ENCODE measurements around the gene CHD5.

CHD5 gene

GRCh38 chr1:6106321-6106731 lies 73.8 kb downstream of the CHD5 start:
- no peaks in the 10 kb centered on the region for H3K36me3 ChIP-seq (ENCODE audit: control insufficient read depth in 1 of 2, insufficient read depth in 2 of 2, low read depth in 1 of 2, low read length in 2 of 2)
- H2BK12ac ChIP-seq (ENCODE audit: low read length in 2 of 2): no peak overlapping the region
- no peak overlapping the region for H3K18ac ChIP-seq (ENCODE audit: low read depth in 1 of 2, low read length in 2 of 2)
- no peak overlapping the region for H2AFZ ChIP-seq (ENCODE audit: low read depth, low read length)
- no peak overlapping the region for H3K23ac ChIP-seq (ENCODE audit: low read length in 2 of 2)
- no peaks in the 10 kb centered on the region for H3K79me1 ChIP-seq (replicated peaks; ENCODE audit: low read length, poor library complexity, severe bottlenecking)
- peaks cover 5% of the 10 kb centered on the region for H3K4me1 ChIP-seq (ENCODE audit: control insufficient read depth, insufficient read depth, low read depth, low read length)
- no peak for DNase-seq
- H3K4ac ChIP-seq (ENCODE audit: low read depth in 1 of 2, low read length in 2 of 2): no peak overlapping the region
- no peak overlapping the region for H2BK120ac ChIP-seq (ENCODE audit: low read depth, low read length)
- H3K9ac ChIP-seq (ENCODE audit: low read length): no peak overlapping the region
- H4K8ac ChIP-seq (ENCODE audit: low read length): no peak overlapping the region
- H2AK5ac ChIP-seq (ENCODE audit: low read length, severe bottlenecking): no peak overlapping the region
- no peak overlapping the region for H2BK15ac ChIP-seq (ENCODE audit: low read depth, poor library complexity, severe bottlenecking)
- H3K4me3 ChIP-seq (ENCODE audit: insufficient read depth in 1 of 2, low read depth in 1 of 2, low read length in 2 of 2): no peak overlapping the region
- H3K14ac ChIP-seq (ENCODE audit: low read length in 2 of 2): no peak overlapping the region
- H3K4me2 ChIP-seq (ENCODE audit: low read length, poor library complexity, severe bottlenecking): no peak overlapping the region
- no peak overlapping the region for H2BK5ac ChIP-seq (ENCODE audit: low read depth, low read length, poor library complexity, severe bottlenecking)
- peak overlapping the region; percentile 53 for H4K91ac ChIP-seq (ENCODE audit: low read length)
- peaks cover 0 to 69% of the 10 kb centered on the region in 2 experiments for H3K27me3 ChIP-seq (ENCODE audit: control insufficient read depth in 1 of 2, insufficient read depth in 1 of 2, low read length in 2 of 2)
- H3K27ac ChIP-seq (ENCODE audit: low read length, poor library complexity, severe bottlenecking): no peak overlapping the region
- WGBS: 90% methylated on average over 24 of the region's 28 CpGs
- no peaks in the 10 kb centered on the region for H3K9me3 ChIP-seq (ENCODE audit: control insufficient read depth, low read length)

DNA sequence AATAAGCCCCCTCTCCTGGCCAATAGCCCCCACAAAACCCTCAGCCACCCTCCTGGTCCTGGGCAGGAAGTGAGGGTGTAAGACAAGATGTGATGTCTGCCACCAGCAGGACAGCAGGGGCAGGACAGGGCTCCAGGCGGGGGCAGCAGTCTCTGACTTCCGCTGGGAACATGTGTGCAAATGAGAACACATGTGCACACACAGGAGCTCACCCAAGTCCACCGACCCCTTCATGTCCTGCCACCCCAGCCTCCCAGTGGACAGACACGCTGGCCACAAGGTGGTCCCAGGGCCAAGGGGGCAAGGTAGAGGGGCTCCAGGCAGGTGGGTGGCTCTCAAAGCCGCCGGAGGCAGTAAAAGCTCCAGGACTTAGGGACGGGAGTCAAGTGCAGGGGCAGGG lies 74.4 kb downstream of the CHD5 start:
- Histone ChIP-seq H2BK120ac (ENCODE audit: low read depth, low read length) (no peak overlapping the region), H4K8ac (ENCODE audit: low read length) (no peak overlapping the region), H3K79me1 (replicated peaks; ENCODE audit: low read length, poor library complexity, severe bottlenecking) (no peaks in the 10 kb centered on the region), H3K4me1 (ENCODE audit: control insufficient read depth, insufficient read depth, low read depth, low read length) (peaks cover 5% of the 10 kb centered on the region), H2BK5ac (ENCODE audit: low read depth, low read length, poor library complexity, severe bottlenecking) (no peak overlapping the region), H3K9me3 (ENCODE audit: control insufficient read depth, low read length) (no peaks in the 10 kb centered on the region), H3K9ac (ENCODE audit: low read length) (no peak overlapping the region), H3K4ac (ENCODE audit: low read depth in 1 of 2, low read length in 2 of 2) (no peak overlapping the region), H2AK5ac (ENCODE audit: low read length, severe bottlenecking) (no peak overlapping the region), H2BK12ac (ENCODE audit: low read length in 2 of 2) (no peak overlapping the region), H2BK15ac (ENCODE audit: low read depth, poor library complexity, severe bottlenecking) (no peak overlapping the region), H4K91ac (ENCODE audit: low read length) (peak overlapping the region; percentile 53), H3K27me3 (ENCODE audit: control insufficient read depth in 1 of 2, insufficient read depth in 1 of 2, low read length in 2 of 2) (peaks cover 0 to 73% of the 10 kb centered on the region in 2 experiments), H3K23ac (ENCODE audit: low read length in 2 of 2) (no peak overlapping the region), H3K14ac (ENCODE audit: low read length in 2 of 2) (no peak overlapping the region), H3K4me2 (ENCODE audit: low read length, poor library complexity, severe bottlenecking) (no peak overlapping the region), H3K4me3 (ENCODE audit: insufficient read depth in 1 of 2, low read depth in 1 of 2, low read length in 2 of 2) (no peak overlapping the region), H3K18ac (ENCODE audit: low read depth in 1 of 2, low read length in 2 of 2) (no peak overlapping the region), H3K36me3 (ENCODE audit: control insufficient read depth in 1 of 2, insufficient read depth in 2 of 2, low read depth in 1 of 2, low read length in 2 of 2) (no peaks in the 10 kb centered on the region), H3K27ac (ENCODE audit: low read length, poor library complexity, severe bottlenecking) (no peak overlapping the region), H2AFZ (ENCODE audit: low read depth, low read length) (no peak overlapping the region)
- WGBS: 87% methylated on average over 7 of the region's 7 CpGs
- no peak for DNase-seq

DNA sequence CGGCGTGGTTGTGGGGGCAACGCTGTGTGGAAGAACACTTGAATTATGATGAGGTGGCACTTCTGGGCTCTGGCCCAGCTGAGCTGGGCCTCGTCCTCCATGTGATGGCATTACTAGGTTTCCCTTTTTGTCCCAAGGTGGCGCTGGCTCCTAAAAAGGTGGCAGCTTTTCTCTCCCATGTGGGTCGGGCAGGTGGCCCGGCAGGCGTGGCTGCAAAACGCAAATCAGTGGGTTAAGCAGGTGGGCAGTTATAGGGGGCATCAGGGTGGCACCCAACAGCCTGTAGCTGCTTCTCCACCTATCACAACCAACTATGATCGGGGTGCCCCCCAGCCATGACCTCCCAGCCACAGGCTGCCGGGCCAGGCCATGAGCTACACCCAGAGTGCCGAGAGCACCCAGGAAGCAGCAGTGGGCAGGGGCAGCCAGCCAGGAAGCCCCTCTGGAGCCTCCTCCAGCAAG lies 74.9 kb downstream of the CHD5 start:
- peaks cover 0 to 73% of the 10 kb centered on the region in 2 experiments for H3K27me3 ChIP-seq (ENCODE audit: control insufficient read depth in 1 of 2, insufficient read depth in 1 of 2, low read length in 2 of 2)
- no peak overlapping the region for H2AFZ ChIP-seq (ENCODE audit: low read depth, low read length)
- H3K4me1 ChIP-seq (ENCODE audit: control insufficient read depth, insufficient read depth, low read depth, low read length): peaks cover 5% of the 10 kb centered on the region
- no peak overlapping the region for H2AK5ac ChIP-seq (ENCODE audit: low read length, severe bottlenecking)
- H3K36me3 ChIP-seq (ENCODE audit: control insufficient read depth in 1 of 2, insufficient read depth in 2 of 2, low read depth in 1 of 2, low read length in 2 of 2): no peaks in the 10 kb centered on the region
- H3K27ac ChIP-seq (ENCODE audit: low read length, poor library complexity, severe bottlenecking): no peak overlapping the region
- H2BK15ac ChIP-seq (ENCODE audit: low read depth, poor library complexity, severe bottlenecking): no peak overlapping the region
- H3K79me1 ChIP-seq (replicated peaks; ENCODE audit: low read length, poor library complexity, severe bottlenecking): no peaks in the 10 kb centered on the region
- H3K14ac ChIP-seq (ENCODE audit: low read length in 2 of 2): no peak overlapping the region
- no peak for DNase-seq
- no peaks in the 10 kb centered on the region for H3K9me3 ChIP-seq (ENCODE audit: control insufficient read depth, low read length)
- no peak overlapping the region for H3K9ac ChIP-seq (ENCODE audit: low read length)
- H2BK12ac ChIP-seq (ENCODE audit: low read length in 2 of 2): no peak overlapping the region
- H2BK5ac ChIP-seq (ENCODE audit: low read depth, low read length, poor library complexity, severe bottlenecking): no peak overlapping the region
- H3K18ac ChIP-seq (ENCODE audit: low read depth in 1 of 2, low read length in 2 of 2): no peak overlapping the region
- no peak overlapping the region for H3K4ac ChIP-seq (ENCODE audit: low read depth in 1 of 2, low read length in 2 of 2)
- WGBS: 75% methylated on average over 12 of the region's 12 CpGs
- no peak overlapping the region for H2BK120ac ChIP-seq (ENCODE audit: low read depth, low read length)
- no peak overlapping the region for H3K23ac ChIP-seq (ENCODE audit: low read length in 2 of 2)
- H3K4me2 ChIP-seq (ENCODE audit: low read length, poor library complexity, severe bottlenecking): no peak overlapping the region
- no peak overlapping the region for H4K91ac ChIP-seq (ENCODE audit: low read length)
- no peak overlapping the region for H4K8ac ChIP-seq (ENCODE audit: low read length)
- no peak overlapping the region for H3K4me3 ChIP-seq (ENCODE audit: insufficient read depth in 1 of 2, low read depth in 1 of 2, low read length in 2 of 2)

DNA sequence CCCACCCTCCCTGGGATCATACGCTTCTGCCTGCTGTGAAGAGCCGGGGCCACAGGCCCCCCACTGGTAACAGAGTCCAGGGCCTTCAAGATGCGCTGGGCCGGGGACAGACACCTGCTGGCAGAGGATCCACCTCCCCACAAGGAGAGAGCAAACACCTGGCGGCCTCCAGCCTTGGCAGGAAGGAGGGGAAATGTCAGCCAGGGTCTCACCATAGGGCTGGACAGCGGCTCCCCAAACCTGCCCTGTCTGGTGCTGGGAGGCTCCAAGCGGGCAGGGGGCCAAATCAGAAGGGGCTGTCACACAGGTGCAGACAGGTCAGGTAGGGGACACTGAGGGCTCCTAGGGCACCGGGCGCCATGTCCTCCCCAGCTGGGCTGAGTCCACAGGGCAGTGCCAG lies 75.5 kb downstream of the CHD5 start:
- H3K79me1 ChIP-seq (replicated peaks; ENCODE audit: low read length, poor library complexity, severe bottlenecking): no peaks in the 10 kb centered on the region
- H2AFZ ChIP-seq (ENCODE audit: low read depth, low read length): no peak overlapping the region
- peak overlapping the region; percentile 10 for H4K91ac ChIP-seq (ENCODE audit: low read length)
- H3K23ac ChIP-seq (ENCODE audit: low read length in 2 of 2): no peak overlapping the region
- H4K8ac ChIP-seq (ENCODE audit: low read length): no peak overlapping the region
- no peaks in the 10 kb centered on the region for H3K36me3 ChIP-seq (ENCODE audit: control insufficient read depth in 1 of 2, insufficient read depth in 2 of 2, low read depth in 1 of 2, low read length in 2 of 2)
- no peak overlapping the region for H3K4me3 ChIP-seq (ENCODE audit: insufficient read depth in 1 of 2, low read depth in 1 of 2, low read length in 2 of 2)
- WGBS: 91% methylated on average over 9 of the region's 9 CpGs
- no peak overlapping the region for H3K4me2 ChIP-seq (ENCODE audit: low read length, poor library complexity, severe bottlenecking)
- no peaks in the 10 kb centered on the region for H3K9me3 ChIP-seq (ENCODE audit: control insufficient read depth, low read length)
- H2BK120ac ChIP-seq (ENCODE audit: low read depth, low read length): no peak overlapping the region
- H3K27ac ChIP-seq (ENCODE audit: low read length, poor library complexity, severe bottlenecking): no peak overlapping the region
- H3K27me3 ChIP-seq (ENCODE audit: control insufficient read depth in 1 of 2, insufficient read depth in 1 of 2, low read length in 2 of 2): peaks cover 0 to 67% of the 10 kb centered on the region in 2 experiments
- H3K9ac ChIP-seq (ENCODE audit: low read length): no peak overlapping the region
- H3K4me1 ChIP-seq (ENCODE audit: control insufficient read depth, insufficient read depth, low read depth, low read length): peaks cover 5% of the 10 kb centered on the region
- no peak overlapping the region for H3K4ac ChIP-seq (ENCODE audit: low read depth in 1 of 2, low read length in 2 of 2)
- no peak overlapping the region for H2BK12ac ChIP-seq (ENCODE audit: low read length in 2 of 2)
- H3K14ac ChIP-seq (ENCODE audit: low read length in 2 of 2): no peak overlapping the region
- no peak overlapping the region for H2BK15ac ChIP-seq (ENCODE audit: low read depth, poor library complexity, severe bottlenecking)
- no peak overlapping the region for H3K18ac ChIP-seq (ENCODE audit: low read depth in 1 of 2, low read length in 2 of 2)
- H2AK5ac ChIP-seq (ENCODE audit: low read length, severe bottlenecking): no peak overlapping the region
- H2BK5ac ChIP-seq (ENCODE audit: low read depth, low read length, poor library complexity, severe bottlenecking): no peak overlapping the region
- no peak for DNase-seq
